DMS 273 (cell line): ENCODE results near the gene C1orf21.
A peak's percentile ranks its signal among the peaks of the same experiment; 100 is the strongest.

ENCODE experiments used
- DNase-seq: peaks from one replicate; lab custom pipeline; 2025; ENCODE audit not compliant: unreplicated experiment; lab: John Stamatoyannopoulos, UW

Gene C1orf21

DNA sequence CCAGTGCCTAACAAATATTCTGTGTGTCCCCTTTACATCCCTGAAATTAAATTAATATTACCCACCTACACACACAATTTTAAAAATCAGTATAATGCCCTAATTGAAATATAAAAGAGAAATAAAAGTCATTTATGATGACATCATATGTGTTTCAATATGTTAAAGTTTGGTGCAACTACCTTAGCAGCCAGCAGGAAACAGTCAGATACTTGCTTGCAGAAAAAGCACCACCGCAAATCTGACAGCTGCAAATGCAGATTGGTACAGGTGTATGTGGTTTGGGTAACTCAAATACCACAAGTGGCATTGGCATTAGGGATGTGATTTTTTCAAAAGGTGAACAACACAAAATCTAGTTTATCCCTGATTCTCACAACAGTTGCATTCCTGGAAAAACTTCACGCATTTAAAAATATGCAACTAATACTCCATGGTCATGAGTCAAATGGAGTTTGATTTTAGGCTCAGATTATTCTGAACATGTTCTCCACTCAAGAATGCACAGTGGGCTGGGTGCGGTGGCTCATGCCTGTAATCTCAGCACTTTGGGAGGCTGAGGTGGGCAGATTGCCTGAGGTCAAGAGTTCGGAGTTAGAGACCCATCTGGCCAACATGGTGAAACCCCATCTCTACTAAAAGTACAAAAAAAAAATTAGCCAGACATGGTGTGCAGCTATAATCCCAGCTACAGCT lies 261.5 kb downstream of the C1orf21 start:
- DNase-seq: no peak

GRCh38 chr1:184648856-184649201 lies 262.0 kb downstream of the C1orf21 start:
- no peak for DNase-seq

DNA sequence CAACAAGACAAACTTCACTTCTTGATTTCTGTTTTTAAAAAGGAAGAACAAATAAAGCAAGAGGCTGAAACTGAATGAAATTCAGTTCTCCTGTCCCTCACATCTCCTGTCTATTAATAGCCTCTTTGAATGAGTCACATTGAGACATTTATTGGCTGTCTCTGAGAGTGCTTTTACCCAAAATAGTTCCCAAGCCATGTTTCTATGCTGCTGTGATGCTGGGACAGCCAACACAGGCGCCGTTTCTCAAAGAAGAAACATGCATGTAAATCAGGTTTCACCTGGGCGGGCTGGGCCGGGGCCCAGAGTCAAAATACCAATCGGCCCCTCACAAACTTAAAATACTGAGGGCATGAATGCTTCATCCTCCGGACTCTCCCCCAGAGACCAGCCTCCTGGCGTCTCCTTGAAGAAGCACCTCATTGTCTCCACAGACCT lies 262.6 kb downstream of the C1orf21 start:
- no peak for DNase-seq

DNA sequence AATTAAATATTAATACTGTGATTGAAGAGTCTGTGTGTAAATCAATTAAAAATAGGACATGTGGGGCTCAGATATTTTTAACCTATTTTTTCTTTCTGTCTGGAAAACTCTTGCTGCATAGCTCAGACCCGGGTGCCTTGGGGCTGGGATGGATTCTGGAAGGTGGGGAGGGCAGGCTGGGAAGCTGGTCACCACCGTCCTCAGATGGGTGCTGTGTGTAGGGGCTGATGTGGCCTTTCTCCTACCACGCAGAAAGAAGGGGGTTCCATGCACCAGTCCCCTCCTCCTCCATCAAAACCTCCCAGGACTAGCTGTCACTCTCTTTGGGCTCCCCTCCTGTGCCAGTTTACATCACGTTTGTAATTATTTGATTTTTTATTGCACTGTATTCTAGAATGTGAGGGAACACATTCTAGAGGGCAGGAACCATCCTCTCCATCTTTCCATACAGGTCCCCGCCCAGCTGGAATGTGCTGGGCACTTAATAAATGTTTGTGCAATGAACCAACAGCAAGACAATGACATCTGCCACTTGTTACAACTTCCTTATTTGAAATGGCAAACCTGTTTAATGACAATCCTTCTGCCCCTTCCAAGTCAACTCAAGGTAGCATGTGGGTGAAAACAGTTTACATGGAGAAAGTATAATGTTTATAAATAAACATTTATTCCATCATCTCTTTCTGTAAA lies 263.5 kb downstream of the C1orf21 start:
- DNase-seq: no peak

GRCh38 chr1:184655185-184655584 lies 268.4 kb downstream of the C1orf21 start:
- no peak for DNase-seq

DNA sequence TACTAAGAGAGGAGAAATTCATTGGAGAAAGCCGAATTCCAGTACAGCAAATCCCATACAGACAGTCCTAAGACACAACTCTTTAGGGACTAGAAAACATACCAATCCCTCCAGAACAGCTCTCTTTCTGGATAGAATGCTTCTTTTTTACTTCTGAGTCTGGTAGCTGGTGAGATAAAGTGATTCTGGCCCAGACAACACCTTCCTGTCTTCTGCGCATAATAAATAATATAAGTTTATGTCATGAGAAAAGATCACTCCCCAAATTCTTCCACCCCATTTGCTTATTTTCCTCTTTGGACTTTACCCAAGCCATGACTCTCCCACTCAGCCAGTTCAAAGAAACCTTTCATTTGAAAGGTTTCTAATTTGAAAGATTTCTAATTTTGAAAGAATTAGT lies 269.4 kb downstream of the C1orf21 start:
- no peak for DNase-seq

DNA sequence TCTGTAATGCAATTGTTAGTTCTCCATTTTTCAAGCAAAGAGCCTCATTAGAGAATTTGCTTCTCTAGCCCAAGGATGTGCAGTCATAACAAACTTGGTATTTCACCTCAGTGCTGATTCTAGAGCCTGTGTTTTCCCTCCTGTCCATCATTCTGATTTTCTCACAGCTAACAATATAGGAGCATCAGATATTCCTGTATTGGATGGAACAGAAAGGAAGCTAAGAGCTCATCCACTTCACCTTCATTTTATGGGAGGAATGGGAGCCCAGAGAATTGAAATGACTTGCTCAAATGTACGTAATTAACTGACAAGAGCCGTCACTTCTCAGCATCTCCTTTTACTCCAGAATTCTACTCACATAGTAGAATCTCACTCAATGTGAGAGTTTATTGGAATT lies 271.2 kb downstream of the C1orf21 start:
- no peak for DNase-seq

DNA sequence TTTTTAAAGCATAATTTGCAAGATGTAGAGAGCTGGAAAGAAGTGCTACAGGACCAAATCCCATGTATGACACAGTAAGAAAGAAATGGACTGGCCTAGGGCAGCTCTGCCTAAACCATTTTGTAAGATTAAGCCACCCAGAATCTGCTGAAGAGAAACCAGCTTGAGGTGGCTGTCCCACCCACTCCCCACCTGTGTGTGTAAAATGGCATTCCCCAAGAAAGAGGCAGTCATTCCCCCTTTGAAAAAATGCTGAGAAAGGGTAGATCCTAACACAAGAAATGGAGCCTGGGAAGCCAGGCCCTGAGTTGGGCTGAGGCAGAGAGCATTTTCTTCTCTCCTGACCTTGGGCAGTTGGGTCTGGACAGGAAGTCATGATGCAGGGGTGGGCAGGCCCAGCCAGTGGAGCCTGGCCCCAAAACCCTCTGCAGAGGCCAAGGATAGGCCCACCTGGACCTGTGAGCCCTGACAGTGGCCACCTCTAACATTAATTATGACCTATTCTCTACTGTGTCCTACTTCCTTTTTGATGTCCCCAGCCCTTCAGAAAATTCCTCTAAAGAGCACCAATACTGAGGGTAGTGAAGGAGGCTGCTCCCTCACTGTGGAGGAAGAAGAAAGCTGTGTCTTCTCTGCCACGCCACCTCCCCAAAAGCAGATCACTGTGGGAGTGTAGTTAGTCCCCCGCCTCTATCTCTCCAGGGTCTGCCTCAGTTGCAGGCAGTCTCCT lies 273.8 kb downstream of the C1orf21 start:
- no peak for DNase-seq

DNA sequence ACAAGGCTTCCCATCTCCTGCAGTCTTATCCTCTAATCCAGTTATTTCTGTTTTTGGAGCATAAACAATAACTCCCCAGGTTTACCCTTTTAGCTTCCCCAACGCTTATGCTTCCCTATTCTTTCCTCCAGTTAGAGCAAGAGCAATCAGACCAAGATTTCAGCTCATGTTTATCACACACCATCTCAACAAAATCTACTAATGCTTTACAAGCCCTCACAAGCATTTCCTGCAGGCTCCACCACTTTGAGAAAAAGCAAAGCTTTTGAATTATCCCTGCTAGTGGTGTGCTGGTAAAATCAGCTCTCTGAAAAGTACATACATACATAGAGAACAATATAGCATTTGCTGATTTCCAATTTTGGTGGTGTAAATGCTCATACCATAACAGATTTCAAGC lies 275.0 kb downstream of the C1orf21 start:
- DNase-seq: no peak

DNA sequence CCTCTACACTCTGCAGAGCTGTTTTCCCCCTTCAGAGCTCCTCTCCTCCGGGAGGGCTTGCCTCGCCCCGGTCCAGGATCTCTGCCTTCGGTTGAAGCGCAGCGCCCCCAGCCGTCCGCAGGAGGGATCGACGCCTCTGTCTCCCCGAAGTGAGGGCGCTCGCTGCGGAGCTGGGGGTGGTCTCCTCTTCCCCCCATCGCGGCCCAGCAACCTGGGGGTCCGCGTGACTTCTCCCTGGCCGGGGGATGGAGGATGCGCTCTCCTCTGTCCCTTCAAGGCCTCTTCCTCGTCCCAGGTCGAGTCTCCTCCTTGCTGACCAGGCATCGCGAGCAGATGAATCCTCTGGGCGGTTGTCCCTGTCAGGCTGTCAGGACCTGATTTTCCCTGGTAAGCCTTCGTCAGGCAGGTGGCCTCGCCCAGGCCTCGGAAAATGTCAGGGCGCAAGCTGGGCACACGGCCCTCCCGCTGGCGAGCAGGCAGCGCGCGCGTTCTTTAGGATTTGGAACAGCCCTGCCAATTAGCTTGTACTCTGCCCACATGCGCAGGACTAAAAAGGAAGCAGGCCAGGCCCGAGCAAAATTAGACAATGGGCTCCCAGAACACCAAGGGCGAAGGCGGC lies 277.3 kb downstream of the C1orf21 start:
- DNase-seq: no peak

GRCh38 chr1:184664661-184665060 lies 277.8 kb downstream of the C1orf21 start:
- no peak for DNase-seq

DNA sequence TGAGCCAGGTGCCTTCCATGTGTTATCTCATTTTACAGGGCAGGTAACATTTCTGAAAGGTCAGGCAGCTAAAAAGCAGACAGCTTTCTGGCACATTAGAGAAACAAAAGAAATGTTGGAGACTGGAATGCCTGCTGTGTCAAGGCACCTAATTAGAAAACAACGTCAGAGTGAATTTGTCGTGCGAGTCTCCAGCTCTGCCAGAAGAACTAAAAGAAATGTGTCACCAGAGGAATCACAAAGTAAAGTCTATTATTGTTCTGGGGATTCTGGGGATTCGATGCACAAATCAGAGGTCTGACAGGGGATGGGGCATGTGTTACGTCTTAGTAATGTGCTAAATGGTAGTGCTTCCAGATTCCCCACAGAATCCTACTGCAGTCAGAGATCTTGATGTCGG lies 278.5 kb downstream of the C1orf21 start:
- no peak for DNase-seq

GRCh38 chr1:184669391-184669790 lies 282.6 kb downstream of the C1orf21 start:
- DNase-seq: no peak

GRCh38 chr1:184672013-184672726 lies 285.3 kb downstream of the C1orf21 start:
- DNase-seq: peak; percentile 59

DNA sequence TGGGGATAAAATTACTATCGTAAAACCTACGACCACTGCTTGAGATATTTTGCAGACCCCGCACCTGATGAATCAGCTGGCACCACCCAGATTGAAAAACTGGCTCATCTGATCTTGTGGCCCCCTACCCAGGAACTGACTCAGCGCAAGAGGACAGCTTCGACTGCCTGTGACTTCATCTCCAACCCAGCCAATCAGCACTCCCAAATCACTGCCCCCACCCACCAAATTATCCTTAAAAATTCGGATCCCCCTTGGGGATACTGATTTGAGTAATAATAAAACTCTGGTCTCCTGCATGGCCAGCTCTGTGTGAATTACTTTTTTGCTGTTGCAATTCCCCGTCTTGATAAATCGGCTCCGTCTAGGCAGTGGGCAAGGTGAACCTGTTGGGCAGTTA lies 286.5 kb downstream of the C1orf21 start:
- no peak for DNase-seq

DNA sequence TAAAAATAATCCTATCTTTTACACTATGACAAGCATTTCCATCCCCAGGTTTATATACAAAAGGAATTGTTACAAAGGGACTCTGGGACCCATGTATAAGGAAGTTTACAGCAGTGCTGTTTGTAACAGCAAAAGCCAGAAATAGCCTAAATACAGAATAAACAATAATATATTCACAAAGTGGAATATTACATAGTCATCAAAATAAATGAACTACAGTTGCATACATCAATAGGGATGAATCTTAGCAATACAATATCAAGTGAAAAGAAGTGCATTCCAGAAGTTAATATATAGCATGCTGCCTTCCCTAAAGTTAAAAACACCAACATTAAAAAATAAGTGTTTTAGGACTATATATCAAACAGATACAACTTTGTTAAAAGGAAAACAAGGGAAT lies 290.5 kb downstream of the C1orf21 start:
- no peak for DNase-seq
